ENCODE results near the gene RIPPLY1. TPM values are rescaled to one million over a fixed set of nuclear protein-coding genes. Genes with fewer than 3 reads are reported as not detected.

Gene RIPPLY1
- total RNA-seq, 5 donors from 2014 or later (not counting 1 experiment from before 2014, with no cell fraction given): not detected

Other genes with a start within 250 kb of the RIPPLY1 start
- under 1 TPM in 3 of 5 donors, not detected in 2; 0.12 to 0.16 (median 0.13) TPM for gene RNF128, start 176.6 kb downstream of the RIPPLY1 start, total RNA-seq
- gene TBC1D8B, start 100.7 kb downstream of the RIPPLY1 start, total RNA-seq: 1 to 10 TPM in 2 of 5 donors, under 1 TPM in 3; 0.35 to 1.9 (median 0.95) TPM
- under 1 TPM in 2 of 5 donors, not detected in 3; 0.07 to 0.13 TPM for gene CLDN2, start 17.1 kb upstream of the RIPPLY1 start, total RNA-seq
- gene MORC4, start 96.9 kb upstream of the RIPPLY1 start, total RNA-seq: 10 to 100 TPM in 3 of 5 donors, 1 to 10 TPM in 2; 8.8 to 12.1 (median 10.2) TPM
- 10 to 100 TPM; 13.4 to 26.2 (median 18.9) TPM for gene RBM41, start 215.5 kb upstream of the RIPPLY1 start, total RNA-seq